ENCODE results near the gene FAM174C. TPM values are rescaled to one million over a fixed set of nuclear protein-coding genes. Genes with fewer than 3 reads are reported as not detected.

The FAM174C gene
- total RNA-seq, 1 donor from 2014 or later, result 30.0 TPM

- Mint-ChIP-seq H3K27ac (no peak overlapping the region), H3K4me1 (ENCODE audit: low read depth) (no peaks in the 10 kb centered on the region), H3K4me3 (ENCODE audit: low read depth) (no peak overlapping the region), H3K27me3 (no peaks in the 10 kb centered on the region), H3K9me3 (ENCODE audit: low read depth) (no peaks in the 10 kb centered on the region), H3K36me3 (ENCODE audit: insufficient read depth) (peaks cover 7% of the 10 kb centered on the region)
- DNase-seq (ENCODE audit: low spot score, unreplicated experiment), result no peak
- TF ChIP-seq, protein P1, sequence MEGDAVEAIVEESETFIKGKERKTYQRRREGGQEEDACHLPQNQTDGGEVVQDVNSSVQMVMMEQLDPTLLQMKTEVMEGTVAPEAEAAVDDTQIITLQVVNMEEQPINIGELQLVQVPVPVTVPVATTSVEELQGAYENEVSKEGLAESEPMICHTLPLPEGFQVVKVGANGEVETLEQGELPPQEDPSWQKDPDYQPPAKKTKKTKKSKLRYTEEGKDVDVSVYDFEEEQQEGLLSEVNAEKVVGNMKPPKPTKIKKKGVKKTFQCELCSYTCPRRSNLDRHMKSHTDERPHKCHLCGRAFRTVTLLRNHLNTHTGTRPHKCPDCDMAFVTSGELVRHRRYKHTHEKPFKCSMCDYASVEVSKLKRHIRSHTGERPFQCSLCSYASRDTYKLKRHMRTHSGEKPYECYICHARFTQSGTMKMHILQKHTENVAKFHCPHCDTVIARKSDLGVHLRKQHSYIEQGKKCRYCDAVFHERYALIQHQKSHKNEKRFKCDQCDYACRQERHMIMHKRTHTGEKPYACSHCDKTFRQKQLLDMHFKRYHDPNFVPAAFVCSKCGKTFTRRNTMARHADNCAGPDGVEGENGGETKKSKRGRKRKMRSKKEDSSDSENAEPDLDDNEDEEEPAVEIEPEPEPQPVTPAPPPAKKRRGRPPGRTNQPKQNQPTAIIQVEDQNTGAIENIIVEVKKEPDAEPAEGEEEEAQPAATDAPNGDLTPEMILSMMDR (IDR thresholded peaks at IDR 0.05; ENCODE audit: unreplicated experiment), result no peak
Observed at GRCh38 chr19:1228161-1228957, 47.0 kb upstream of the FAM174C start.

DNA sequence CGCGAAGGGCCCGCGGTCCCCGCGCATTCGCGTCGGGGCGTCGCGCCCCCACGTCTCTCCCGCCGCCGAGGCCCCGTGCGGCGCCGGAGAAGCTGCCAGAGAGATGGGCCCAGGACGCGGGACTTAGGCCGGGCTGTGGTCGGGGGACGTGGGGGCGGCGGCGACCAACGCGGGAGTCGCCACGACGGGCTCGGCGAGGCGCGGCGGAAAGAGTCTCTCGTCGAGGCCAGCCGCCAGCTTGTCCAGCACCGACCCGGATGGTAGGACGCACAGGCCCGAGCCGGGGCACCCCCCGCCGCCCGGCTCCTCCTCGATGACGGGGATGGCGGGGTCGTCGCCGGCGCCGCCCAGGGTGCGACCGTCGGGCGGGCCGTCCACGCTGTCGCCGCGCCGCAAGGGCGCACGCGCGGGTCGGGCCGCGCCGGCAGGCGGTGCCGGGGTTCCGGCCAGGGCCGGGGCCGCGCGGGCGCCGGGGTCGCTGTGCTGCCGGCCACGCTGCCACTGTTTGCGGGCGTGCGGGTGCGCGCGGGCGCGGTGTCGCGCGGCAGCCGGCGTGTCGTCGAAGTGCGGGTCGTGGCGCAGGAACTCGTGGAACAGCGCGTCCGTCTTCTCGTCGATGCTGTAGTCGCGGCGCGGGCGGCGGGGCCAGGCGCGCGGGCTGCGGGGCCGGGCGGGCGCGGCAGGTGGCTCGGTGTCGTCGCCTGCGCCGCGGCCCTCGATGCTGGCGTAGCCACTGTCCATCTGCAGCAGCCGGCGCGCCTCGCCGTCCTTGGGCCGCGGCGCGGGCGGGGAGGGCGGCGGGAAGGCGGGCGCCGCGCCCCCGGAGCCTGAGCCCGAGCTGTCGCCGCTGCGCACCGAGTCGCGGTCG lies 46.0 kb upstream of the FAM174C start:
- Mint-ChIP-seq H3K27me3 (no peaks in the 10 kb centered on the region), H3K4me1 (ENCODE audit: low read depth) (no peaks in the 10 kb centered on the region), H3K4me3 (ENCODE audit: low read depth) (no peak overlapping the region), H3K9me3 (ENCODE audit: low read depth) (no peaks in the 10 kb centered on the region), H3K27ac (no peak overlapping the region), H3K36me3 (ENCODE audit: insufficient read depth) (peaks cover 7% of the 10 kb centered on the region)
- TF ChIP-seq, protein P1 (IDR thresholded peaks at IDR 0.05; ENCODE audit: unreplicated experiment), result no peak
- DNase-seq (ENCODE audit: low spot score, unreplicated experiment), result no peak

- no peaks in the 10 kb centered on the region for H3K27me3 Mint-ChIP-seq
Observed at GRCh38 chr19:1229924-1230782, 45.2 kb upstream of the FAM174C start.

DNA sequence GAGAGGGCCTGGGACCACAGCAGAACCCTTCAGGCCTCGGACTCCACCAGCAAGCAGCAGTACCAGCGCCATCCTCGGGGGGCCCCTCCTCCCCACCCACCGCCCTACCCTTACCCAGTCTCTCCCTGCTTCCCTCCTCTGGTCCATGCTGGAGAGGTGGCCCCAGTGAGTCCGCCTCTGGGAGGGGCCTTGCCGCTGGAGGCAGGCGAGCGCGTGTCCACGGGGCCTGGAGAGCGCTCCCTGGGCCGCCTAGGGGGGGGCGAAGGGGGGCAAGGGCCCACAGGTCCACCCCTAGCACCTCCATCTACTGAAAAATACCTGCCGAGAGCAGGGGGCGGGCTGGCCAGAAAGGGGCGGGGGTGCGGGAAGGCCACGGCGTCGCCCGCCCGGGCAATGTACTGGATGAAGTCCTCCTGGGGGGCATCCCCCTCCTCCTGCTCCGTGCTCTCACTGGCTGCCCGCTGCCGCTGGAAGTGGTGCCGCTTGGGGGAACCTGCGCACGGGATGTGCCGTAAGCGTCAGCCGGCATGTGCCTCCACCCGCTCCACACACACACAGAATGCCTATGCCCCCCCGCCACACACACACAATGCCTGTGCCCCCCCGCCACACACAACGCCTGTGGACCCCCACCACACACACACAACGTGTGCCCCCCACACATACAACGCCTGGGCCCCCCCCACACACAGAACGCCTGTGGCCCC lies 44.4 kb upstream of the FAM174C start:
- no peaks in the 10 kb centered on the region for H3K9me3 Mint-ChIP-seq (ENCODE audit: low read depth)
- TF ChIP-seq, protein P1 (IDR thresholded peaks at IDR 0.05; ENCODE audit: unreplicated experiment), result no peak
- no peaks in the 10 kb centered on the region for H3K4me1 Mint-ChIP-seq (ENCODE audit: low read depth)
- no peak overlapping the region for H3K4me3 Mint-ChIP-seq (ENCODE audit: low read depth)
- H3K27me3 Mint-ChIP-seq, result no peaks in the 10 kb centered on the region
- no peak overlapping the region for H3K27ac Mint-ChIP-seq
- DNase-seq (ENCODE audit: low spot score, unreplicated experiment), result no peak
- H3K36me3 Mint-ChIP-seq (ENCODE audit: insufficient read depth), result peaks cover 7% of the 10 kb centered on the region

More at GRCh38 chr19:1229924-1230782, 45.2 kb upstream of the FAM174C start:
- Mint-ChIP-seq H3K36me3 (ENCODE audit: insufficient read depth) (peaks cover 7% of the 10 kb centered on the region), H3K4me3 (ENCODE audit: low read depth) (no peak overlapping the region), H3K9me3 (ENCODE audit: low read depth) (no peaks in the 10 kb centered on the region), H3K27ac (no peak overlapping the region), H3K4me1 (ENCODE audit: low read depth) (no peaks in the 10 kb centered on the region)
- TF ChIP-seq, protein P1 (IDR thresholded peaks at IDR 0.05; ENCODE audit: unreplicated experiment), result no peak
- DNase-seq (ENCODE audit: low spot score, unreplicated experiment), result no peak

All from progenitor cell of endocrine pancreas (in vitro differentiated cells).